ENCODE data around the gene PCDHGC5.

PCDHGC5 gene

DNA sequence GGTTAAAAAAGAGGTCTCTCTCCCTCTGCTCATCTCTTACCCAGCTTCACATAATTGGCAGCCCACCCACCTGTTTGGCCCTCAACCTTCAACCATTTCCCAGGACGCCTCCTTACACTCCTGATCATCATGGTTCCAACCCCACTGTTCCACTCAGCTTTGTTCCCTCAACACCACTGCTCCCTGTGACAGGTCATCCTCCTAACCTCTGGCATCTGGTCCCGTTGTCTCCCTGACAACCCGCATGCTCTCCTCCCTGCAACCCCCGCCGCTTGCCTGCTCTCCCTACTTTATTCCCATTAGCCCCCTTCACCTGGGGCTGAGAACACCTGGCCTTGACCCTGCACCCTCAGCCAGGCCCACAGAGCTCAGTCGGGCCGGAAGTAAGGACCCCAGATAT is 12.9 kb downstream of the PCDHGC5 start:
- H3K4me3 ChIP-seq (ENCODE audit: low read depth in 1 of 5, low read length in 5 of 5), result no peak overlapping the region
- H3K4me1 ChIP-seq (ENCODE audit: control insufficient read depth in 5 of 5, insufficient read depth in 5 of 5, low read length in 5 of 5), result peaks cover 0 to 4% (median 4%) of the 10 kb centered on the region in 5 donors
- H3K36me3 ChIP-seq (ENCODE audit: control insufficient read depth in 5 of 5, insufficient read depth in 5 of 5, low read length in 5 of 5), result peaks cover 0 to 26% (median 16%) of the 10 kb centered on the region in 5 donors
- H3K27me3 ChIP-seq (ENCODE audit: control insufficient read depth in 5 of 5, insufficient read depth in 4 of 5, low read length in 5 of 5), result no peaks in the 10 kb centered on the region
- no peaks in the 10 kb centered on the region for H3K9me3 ChIP-seq (ENCODE audit: control insufficient read depth in 5 of 5, low read length in 5 of 5)
- H3K27ac ChIP-seq (ENCODE audit: low read depth, low read length), result no peak overlapping the region
- no peak overlapping the region for H3K9ac ChIP-seq (ENCODE audit: low read length in 5 of 5)

DNA sequence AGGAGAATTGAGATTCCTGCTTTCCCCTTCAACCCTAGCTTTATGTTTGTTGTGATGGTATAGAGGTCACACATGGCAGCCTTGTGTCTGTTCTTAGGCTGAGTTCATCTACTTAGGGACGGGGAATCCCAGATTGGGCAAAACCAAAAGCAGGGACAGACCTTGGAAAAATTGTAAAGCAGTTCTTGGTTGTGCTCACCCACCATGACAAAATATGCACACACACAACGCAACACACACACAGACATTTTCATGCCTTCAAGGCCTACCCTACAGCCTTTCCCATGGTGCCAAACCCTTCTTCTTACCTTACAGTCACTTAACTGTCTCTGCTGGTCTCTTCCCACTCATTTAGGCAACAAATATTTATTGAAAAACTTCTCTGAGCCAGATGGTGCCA is 14.8 kb downstream of the PCDHGC5 start:
- Histone ChIP-seq H3K27ac (ENCODE audit: low read depth, low read length) (no peak overlapping the region), H3K27me3 (ENCODE audit: control insufficient read depth in 5 of 5, insufficient read depth in 4 of 5, low read length in 5 of 5) (no peaks in the 10 kb centered on the region), H3K4me3 (ENCODE audit: low read depth in 1 of 5, low read length in 5 of 5) (no peak overlapping the region), H3K4me1 (ENCODE audit: control insufficient read depth in 5 of 5, insufficient read depth in 5 of 5, low read length in 5 of 5) (peaks cover 2 to 23% (median 23%) of the 10 kb centered on the region in 5 donors), H3K9me3 (ENCODE audit: control insufficient read depth in 5 of 5, low read length in 5 of 5) (no peaks in the 10 kb centered on the region), H3K36me3 (ENCODE audit: control insufficient read depth in 5 of 5, insufficient read depth in 5 of 5, low read length in 5 of 5) (peaks cover 0 to 19% (median 12%) of the 10 kb centered on the region in 5 donors), H3K9ac (ENCODE audit: low read length in 5 of 5) (no peak overlapping the region)

DNA sequence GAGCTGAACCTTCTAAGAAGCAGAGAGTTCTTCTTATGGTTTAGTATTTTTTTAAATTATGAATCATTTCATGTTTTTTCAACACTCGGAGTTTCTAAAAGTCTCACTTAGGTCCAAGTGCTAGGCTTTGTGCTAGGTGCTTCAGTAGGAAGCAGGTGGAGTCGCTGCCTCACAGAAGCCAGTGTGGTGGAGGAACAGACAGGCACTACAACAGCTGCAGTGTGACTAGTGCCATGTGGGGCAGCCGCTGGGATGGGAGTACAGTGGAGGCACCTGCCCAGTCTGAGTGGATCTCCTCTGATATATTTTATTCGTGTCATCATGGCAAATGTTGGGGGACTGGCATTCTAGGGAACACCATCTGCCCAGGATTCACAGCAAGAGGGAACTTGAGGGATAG is 15.3 kb downstream of the PCDHGC5 start:
- Histone ChIP-seq H3K4me1 (ENCODE audit: control insufficient read depth in 5 of 5, insufficient read depth in 5 of 5, low read length in 5 of 5) (peaks cover 5 to 28% (median 27%) of the 10 kb centered on the region in 5 donors), H3K27me3 (ENCODE audit: control insufficient read depth in 5 of 5, insufficient read depth in 4 of 5, low read length in 5 of 5) (no peaks in the 10 kb centered on the region), H3K9me3 (ENCODE audit: control insufficient read depth in 5 of 5, low read length in 5 of 5) (no peaks in the 10 kb centered on the region), H3K27ac (ENCODE audit: low read depth, low read length) (no peak overlapping the region), H3K9ac (ENCODE audit: low read length in 5 of 5) (no peak overlapping the region), H3K36me3 (ENCODE audit: control insufficient read depth in 5 of 5, insufficient read depth in 5 of 5, low read length in 5 of 5) (peaks cover 0 to 19% (median 12%) of the 10 kb centered on the region in 5 donors), H3K4me3 (ENCODE audit: low read depth in 1 of 5, low read length in 5 of 5) (no peak overlapping the region)

DNA sequence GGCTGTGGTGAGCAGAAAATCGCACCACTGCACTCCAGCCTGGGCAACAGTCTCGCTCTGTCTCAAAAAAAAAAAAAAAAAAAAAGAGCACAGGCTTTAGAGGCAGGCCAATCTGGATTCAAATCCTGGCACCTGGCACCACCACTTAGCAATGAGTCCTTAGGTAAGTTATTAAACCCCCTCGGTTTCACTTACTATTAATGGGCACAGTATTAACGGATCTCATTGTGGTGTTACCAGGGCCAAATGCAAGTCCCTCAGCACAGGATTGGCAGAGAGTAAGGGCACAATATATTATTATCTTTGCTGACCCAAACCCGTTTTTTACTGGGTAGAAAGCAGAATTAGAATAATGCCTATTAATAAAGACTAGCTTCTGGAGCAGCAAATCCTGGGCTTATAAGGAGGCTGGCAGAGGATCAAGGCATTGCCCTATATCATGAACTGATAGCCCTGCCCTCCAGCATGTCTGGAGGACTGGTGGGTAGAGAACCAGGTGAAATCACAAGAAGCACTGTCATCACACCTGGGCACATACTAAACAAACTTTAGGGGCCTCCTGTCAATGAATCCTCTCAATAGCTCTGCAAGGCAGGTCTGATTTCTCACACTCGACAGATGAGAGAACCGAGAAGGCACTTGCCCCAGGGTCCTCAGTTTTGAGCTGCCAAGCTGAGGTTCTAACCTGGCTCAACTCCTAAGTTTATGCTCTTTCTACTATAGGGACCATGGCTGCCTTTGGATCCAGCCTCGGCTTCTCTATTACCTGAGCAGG is 17.7 kb downstream of the PCDHGC5 start:
- H3K4me3 ChIP-seq (ENCODE audit: low read depth in 1 of 5, low read length in 5 of 5), result no peak overlapping the region
- no peaks in the 10 kb centered on the region for H3K27me3 ChIP-seq (ENCODE audit: control insufficient read depth in 5 of 5, insufficient read depth in 4 of 5, low read length in 5 of 5)
- H3K9ac ChIP-seq (ENCODE audit: low read length in 5 of 5), result peak overlapping the region in 1 of 5 donors; percentile 20
- H3K27ac ChIP-seq (ENCODE audit: low read depth, low read length), result peak overlapping the region; percentile 78
- H3K9me3 ChIP-seq (ENCODE audit: control insufficient read depth in 5 of 5, low read length in 5 of 5), result no peaks in the 10 kb centered on the region
- H3K36me3 ChIP-seq (ENCODE audit: control insufficient read depth in 5 of 5, insufficient read depth in 5 of 5, low read length in 5 of 5), result peaks cover 0 to 30% (median 18%) of the 10 kb centered on the region in 5 donors
- peaks cover 7 to 34% (median 34%) of the 10 kb centered on the region in 5 donors for H3K4me1 ChIP-seq (ENCODE audit: control insufficient read depth in 5 of 5, insufficient read depth in 5 of 5, low read length in 5 of 5)

DNA sequence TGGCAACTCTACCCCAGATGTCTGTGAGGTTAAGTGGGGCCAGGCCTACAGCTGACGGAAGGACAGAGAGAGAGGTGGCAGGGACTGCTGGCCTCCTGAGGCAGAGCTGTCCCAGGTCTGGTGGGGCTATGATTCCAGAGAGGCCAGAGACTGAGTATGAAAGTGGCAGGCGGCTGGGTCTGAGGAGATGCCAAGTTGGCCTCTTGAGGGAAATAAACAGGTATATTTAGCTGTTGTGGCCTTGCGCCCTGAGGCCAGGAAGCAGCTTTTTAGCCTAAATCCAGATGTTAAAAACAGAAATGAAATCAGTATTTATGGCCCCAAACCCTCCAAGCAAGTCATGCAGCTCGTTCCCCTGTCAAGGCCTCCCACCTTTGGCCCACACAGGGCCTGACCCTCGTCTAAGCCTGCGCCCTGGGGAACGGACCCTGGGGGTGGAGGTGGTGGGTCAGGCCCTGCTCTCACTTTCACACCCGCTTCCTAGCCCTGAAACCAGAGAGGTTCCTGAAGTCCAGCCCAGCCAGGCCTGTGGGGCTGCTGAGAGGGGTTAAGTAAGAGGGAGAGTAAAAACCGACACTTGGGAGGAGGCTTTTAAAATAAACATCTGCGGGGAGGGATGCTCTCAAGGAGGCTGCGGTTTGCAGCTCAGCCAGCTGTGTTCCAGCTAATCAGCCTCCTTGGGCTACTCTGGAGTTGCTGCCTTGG is 18.7 kb downstream of the PCDHGC5 start:
- H3K9ac ChIP-seq (ENCODE audit: low read length in 5 of 5), result peak overlapping the region in 2 of 5 donors; percentile 35 to 57
- H3K9me3 ChIP-seq (ENCODE audit: control insufficient read depth in 5 of 5, low read length in 5 of 5), result no peaks in the 10 kb centered on the region
- H3K27ac ChIP-seq (ENCODE audit: low read depth, low read length), result peak overlapping the region; percentile 78
- peak overlapping the region in 2 of 5 donors; percentile 31 to 32 for H3K4me3 ChIP-seq (ENCODE audit: low read depth in 1 of 5, low read length in 5 of 5)
- peaks cover 7 to 40% (median 38%) of the 10 kb centered on the region in 5 donors for H3K4me1 ChIP-seq (ENCODE audit: control insufficient read depth in 5 of 5, insufficient read depth in 5 of 5, low read length in 5 of 5)
- H3K36me3 ChIP-seq (ENCODE audit: control insufficient read depth in 5 of 5, insufficient read depth in 5 of 5, low read length in 5 of 5), result peaks cover 0 to 36% (median 22%) of the 10 kb centered on the region in 5 donors
- H3K27me3 ChIP-seq (ENCODE audit: control insufficient read depth in 5 of 5, insufficient read depth in 4 of 5, low read length in 5 of 5), result no peaks in the 10 kb centered on the region

DNA sequence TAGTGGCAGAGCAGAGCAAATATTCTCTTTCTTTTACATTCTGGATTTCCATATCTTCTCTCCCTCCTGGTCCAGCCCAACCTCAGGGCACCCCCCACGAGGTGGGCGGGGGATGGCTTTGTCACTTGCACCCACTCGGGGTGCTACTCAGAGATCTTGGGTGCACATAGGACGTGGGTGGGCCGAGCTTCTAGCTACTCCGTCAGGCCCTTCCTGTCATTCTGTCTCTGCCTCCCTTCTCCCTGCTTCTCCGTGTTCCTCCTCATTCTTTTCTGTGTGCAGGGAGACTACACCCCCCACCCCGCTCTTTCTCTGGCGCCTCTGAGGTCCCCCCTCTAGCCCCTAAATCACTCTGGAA is 19.5 kb downstream of the PCDHGC5 start:
- no peaks in the 10 kb centered on the region for H3K27me3 ChIP-seq (ENCODE audit: control insufficient read depth in 5 of 5, insufficient read depth in 4 of 5, low read length in 5 of 5)
- H3K9ac ChIP-seq (ENCODE audit: low read length in 5 of 5), result peak overlapping the region in 1 of 5 donors; percentile 35
- peaks cover 7 to 49% (median 47%) of the 10 kb centered on the region in 5 donors for H3K4me1 ChIP-seq (ENCODE audit: control insufficient read depth in 5 of 5, insufficient read depth in 5 of 5, low read length in 5 of 5)
- peak overlapping the region in 4 of 5 donors; percentile 16 to 32 (median 28) for H3K4me3 ChIP-seq (ENCODE audit: low read depth in 1 of 5, low read length in 5 of 5)
- no peaks in the 10 kb centered on the region for H3K9me3 ChIP-seq (ENCODE audit: control insufficient read depth in 5 of 5, low read length in 5 of 5)
- peak overlapping the region; percentile 78 for H3K27ac ChIP-seq (ENCODE audit: low read depth, low read length)
- H3K36me3 ChIP-seq (ENCODE audit: control insufficient read depth in 5 of 5, insufficient read depth in 5 of 5, low read length in 5 of 5), result peaks cover 0 to 36% (median 21%) of the 10 kb centered on the region in 5 donors

DNA sequence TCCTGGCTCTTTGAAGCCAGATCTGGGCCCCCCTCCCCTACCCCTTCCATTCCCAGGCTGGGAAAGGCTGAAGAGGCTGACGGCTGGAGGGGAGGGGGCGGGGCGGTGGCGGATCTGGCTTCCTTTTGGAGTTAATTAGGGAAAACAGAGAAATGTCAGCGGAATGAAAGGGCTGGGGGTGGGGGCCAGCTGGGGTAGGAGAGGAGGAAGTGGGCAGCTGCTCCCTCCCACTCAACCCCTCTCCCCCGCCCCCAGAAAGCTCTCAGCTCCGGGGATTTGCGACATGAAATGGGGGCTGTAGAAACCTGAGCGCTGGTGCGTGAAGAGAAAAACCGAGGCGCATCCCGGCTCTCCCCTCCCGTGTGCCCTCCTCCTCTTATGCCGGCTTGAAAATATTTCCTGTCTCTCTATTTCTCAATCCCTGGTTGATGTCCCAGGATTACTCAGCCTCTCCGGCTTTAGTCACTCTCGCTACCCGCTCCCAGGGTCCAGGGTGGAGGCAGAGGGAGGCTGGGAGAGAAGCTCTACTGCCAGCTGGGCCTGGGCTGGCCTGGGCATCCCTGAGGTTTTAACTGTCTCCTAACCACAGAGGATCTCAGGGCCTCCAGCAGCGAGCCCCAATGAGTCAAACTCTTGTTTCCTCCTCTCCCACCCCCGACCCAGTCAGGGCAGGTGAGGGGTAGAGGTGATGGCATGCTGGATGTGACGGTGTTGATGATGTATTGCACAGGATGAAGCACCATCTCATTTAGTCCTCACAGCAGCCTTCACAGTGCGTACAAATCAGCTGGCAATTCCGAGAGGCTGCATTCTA is 20.1 kb downstream of the PCDHGC5 start:
- H3K4me3 ChIP-seq (ENCODE audit: low read depth in 1 of 5, low read length in 5 of 5), result peak overlapping the region in 4 of 5 donors; percentile 16 to 55 (median 26)
- H3K27ac ChIP-seq (ENCODE audit: low read depth, low read length), result peak overlapping the region; percentile 78
- H3K27me3 ChIP-seq (ENCODE audit: control insufficient read depth in 5 of 5, insufficient read depth in 4 of 5, low read length in 5 of 5), result peaks cover 0 to 5% (median 0%) of the 10 kb centered on the region in 5 donors
- peaks cover 0 to 31% (median 21%) of the 10 kb centered on the region in 5 donors for H3K36me3 ChIP-seq (ENCODE audit: control insufficient read depth in 5 of 5, insufficient read depth in 5 of 5, low read length in 5 of 5)
- peak overlapping the region in 1 of 5 donors; percentile 20 for H3K9ac ChIP-seq (ENCODE audit: low read length in 5 of 5)
- H3K4me1 ChIP-seq (ENCODE audit: control insufficient read depth in 5 of 5, insufficient read depth in 5 of 5, low read length in 5 of 5), result peaks cover 10 to 55% (median 53%) of the 10 kb centered on the region in 5 donors
- no peaks in the 10 kb centered on the region for H3K9me3 ChIP-seq (ENCODE audit: control insufficient read depth in 5 of 5, low read length in 5 of 5)

DNA sequence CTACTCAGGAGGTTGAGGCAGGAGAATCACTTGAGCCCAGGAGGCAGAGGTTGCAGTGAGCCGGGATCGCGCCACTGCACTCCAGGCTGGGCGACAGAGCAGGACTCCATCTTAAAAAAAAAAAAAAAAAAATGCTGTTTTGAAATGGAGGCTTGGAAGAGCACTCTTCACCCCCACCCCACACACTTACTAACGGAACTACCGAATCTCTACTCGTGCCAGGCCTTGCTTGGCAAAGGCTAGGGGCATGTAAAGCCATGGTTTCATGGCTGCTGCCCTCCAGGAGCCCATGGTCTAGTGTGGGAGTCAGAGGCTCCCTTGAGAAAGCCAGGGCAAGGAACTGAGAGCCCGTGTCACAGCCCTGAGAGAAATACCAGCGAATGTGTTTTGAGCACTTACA is 21.3 kb downstream of the PCDHGC5 start:
- peaks cover 0 to 5% (median 0%) of the 10 kb centered on the region in 5 donors for H3K27me3 ChIP-seq (ENCODE audit: control insufficient read depth in 5 of 5, insufficient read depth in 4 of 5, low read length in 5 of 5)
- H3K36me3 ChIP-seq (ENCODE audit: control insufficient read depth in 5 of 5, insufficient read depth in 5 of 5, low read length in 5 of 5), result peaks cover 0 to 30% (median 20%) of the 10 kb centered on the region in 5 donors
- no peak overlapping the region for H3K27ac ChIP-seq (ENCODE audit: low read depth, low read length)
- H3K4me1 ChIP-seq (ENCODE audit: control insufficient read depth in 5 of 5, insufficient read depth in 5 of 5, low read length in 5 of 5), result peaks cover 12 to 67% (median 61%) of the 10 kb centered on the region in 5 donors
- H3K4me3 ChIP-seq (ENCODE audit: low read depth in 1 of 5, low read length in 5 of 5), result no peak overlapping the region
- no peak overlapping the region for H3K9ac ChIP-seq (ENCODE audit: low read length in 5 of 5)
- H3K9me3 ChIP-seq (ENCODE audit: control insufficient read depth in 5 of 5, low read length in 5 of 5), result no peaks in the 10 kb centered on the region

DNA sequence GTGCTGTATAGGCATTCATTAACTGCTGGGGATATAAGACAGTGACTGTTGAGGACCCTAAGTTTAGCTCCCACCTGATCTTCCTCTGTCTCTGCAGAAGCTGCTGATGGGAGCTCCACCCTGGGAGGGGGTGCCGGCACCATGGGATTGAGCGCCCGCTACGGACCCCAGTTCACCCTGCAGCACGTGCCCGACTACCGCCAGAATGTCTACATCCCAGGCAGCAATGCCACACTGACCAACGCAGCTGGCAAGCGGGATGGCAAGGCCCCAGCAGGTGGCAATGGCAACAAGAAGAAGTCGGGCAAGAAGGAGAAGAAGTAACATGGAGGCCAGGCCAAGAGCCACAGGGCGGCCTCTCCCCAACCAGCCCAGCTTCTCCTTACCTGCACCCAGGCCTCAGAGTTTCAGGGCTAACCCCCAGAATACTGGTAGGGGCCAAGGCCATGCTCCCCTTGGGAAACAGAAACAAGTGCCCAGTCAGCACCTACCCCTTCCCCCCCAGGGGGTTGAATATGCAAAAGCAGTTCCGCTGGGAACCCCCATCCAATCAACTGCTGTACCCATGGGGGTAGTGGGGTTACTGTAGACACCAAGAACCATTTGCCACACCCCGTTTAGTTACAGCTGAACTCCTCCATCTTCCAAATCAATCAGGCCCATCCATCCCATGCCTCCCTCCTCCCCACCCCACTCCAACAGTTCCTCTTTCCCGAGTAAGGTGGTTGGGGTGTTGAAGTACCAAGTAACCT is 22.1 kb downstream of the PCDHGC5 start:
- Histone ChIP-seq H3K4me1 (ENCODE audit: control insufficient read depth in 5 of 5, insufficient read depth in 5 of 5, low read length in 5 of 5) (peaks cover 12 to 74% (median 61%) of the 10 kb centered on the region in 5 donors), H3K27me3 (ENCODE audit: control insufficient read depth in 5 of 5, insufficient read depth in 4 of 5, low read length in 5 of 5) (peaks cover 0 to 5% (median 0%) of the 10 kb centered on the region in 5 donors)

More for the DNA sequence above, 22.1 kb downstream of the PCDHGC5 start:
- Histone ChIP-seq H3K9me3 (ENCODE audit: control insufficient read depth in 5 of 5, low read length in 5 of 5) (no peaks in the 10 kb centered on the region), H3K36me3 (ENCODE audit: control insufficient read depth in 5 of 5, insufficient read depth in 5 of 5, low read length in 5 of 5) (peaks cover 0 to 25% (median 15%) of the 10 kb centered on the region in 5 donors), H3K27ac (ENCODE audit: low read depth, low read length) (no peak overlapping the region), H3K9ac (ENCODE audit: low read length in 5 of 5) (no peak overlapping the region), H3K4me3 (ENCODE audit: low read depth in 1 of 5, low read length in 5 of 5) (no peak overlapping the region)

All from subcutaneous abdominal adipose tissue (tissue), 5 donors.